ENCODE measurements around the gene VIPR1.

VIPR1 gene

GRCh38 chr3:42497009-42497731 is 5.3 kb upstream of the VIPR1 start (continued):
- TF ChIP-seq ZNF785 (tag by site-specific recombination; IDR thresholded peaks at IDR 0.05) (no peak; the same call in 1 of the 2 replicates), ZNF571 (tag by site-specific recombination; IDR thresholded peaks at IDR 0.05) (no peak), ZNF398 (tag by site-specific recombination; IDR thresholded peaks at IDR 0.05) (peak; percentile 75; the same call in 1 of the 2 replicates), ZNF530 (tag by site-specific recombination; IDR thresholded peaks at IDR 0.05; ENCODE audit: low read depth) (no peak), ZNF660 (tag by site-specific recombination; IDR thresholded peaks at IDR 0.05) (peak; percentile 32; the same call in 1 of the 2 replicates)
- TF ChIP-seq, protein P1, sequence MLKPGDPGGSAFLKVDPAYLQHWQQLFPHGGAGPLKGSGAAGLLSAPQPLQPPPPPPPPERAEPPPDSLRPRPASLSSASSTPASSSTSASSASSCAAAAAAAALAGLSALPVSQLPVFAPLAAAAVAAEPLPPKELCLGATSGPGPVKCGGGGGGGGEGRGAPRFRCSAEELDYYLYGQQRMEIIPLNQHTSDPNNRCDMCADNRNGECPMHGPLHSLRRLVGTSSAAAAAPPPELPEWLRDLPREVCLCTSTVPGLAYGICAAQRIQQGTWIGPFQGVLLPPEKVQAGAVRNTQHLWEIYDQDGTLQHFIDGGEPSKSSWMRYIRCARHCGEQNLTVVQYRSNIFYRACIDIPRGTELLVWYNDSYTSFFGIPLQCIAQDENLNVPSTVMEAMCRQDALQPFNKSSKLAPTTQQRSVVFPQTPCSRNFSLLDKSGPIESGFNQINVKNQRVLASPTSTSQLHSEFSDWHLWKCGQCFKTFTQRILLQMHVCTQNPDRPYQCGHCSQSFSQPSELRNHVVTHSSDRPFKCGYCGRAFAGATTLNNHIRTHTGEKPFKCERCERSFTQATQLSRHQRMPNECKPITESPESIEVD (tag by site-specific recombination; IDR thresholded peaks at IDR 0.05): peak; percentile 62

DNA sequence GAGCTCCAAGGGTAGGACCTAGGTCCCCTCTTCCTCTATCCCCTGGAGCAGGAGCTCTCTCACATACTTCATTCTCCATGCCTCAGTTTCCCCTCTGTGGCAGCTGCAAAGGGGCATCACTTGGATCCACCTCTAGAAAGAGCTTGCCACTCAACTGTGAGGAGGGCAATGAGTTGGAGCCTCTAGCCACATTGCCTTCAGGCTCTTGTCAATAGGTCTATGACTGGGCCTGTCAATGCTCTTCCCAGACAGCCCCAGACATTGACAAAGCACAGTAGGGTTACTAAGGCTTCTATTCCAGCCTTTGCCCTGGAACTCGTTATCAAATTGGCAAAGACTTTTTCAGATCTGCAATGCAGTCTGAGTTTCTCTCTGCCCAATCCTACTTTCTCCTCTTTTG is 4.4 kb upstream of the VIPR1 start:
- H3K9me3 ChIP-seq (ENCODE audit: control insufficient read depth, insufficient read depth, low read depth, low read length): no peaks in the 10 kb centered on the region
- POLR2A ChIA-PET: no interaction called here
- CTCF ChIA-PET: interaction anchor here (0.7 kb wide), 1 partner anchor 1797 kb away, joined by 3 read pairs; no protein-coding TSS in a partner anchor
- H3K27ac ChIP-seq (ENCODE audit: extremely low read depth, low read depth, low read length): no peak overlapping the region
- TF ChIP-seq, protein P2, sequence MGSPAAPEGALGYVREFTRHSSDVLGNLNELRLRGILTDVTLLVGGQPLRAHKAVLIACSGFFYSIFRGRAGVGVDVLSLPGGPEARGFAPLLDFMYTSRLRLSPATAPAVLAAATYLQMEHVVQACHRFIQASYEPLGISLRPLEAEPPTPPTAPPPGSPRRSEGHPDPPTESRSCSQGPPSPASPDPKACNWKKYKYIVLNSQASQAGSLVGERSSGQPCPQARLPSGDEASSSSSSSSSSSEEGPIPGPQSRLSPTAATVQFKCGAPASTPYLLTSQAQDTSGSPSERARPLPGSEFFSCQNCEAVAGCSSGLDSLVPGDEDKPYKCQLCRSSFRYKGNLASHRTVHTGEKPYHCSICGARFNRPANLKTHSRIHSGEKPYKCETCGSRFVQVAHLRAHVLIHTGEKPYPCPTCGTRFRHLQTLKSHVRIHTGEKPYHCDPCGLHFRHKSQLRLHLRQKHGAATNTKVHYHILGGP (tag by site-specific recombination; IDR thresholded peaks at IDR 0.05): no peak
- TF ChIP-seq ZNF280D (tag by site-specific recombination; IDR thresholded peaks at IDR 0.05): no peak
- TF ChIP-seq, protein P3, sequence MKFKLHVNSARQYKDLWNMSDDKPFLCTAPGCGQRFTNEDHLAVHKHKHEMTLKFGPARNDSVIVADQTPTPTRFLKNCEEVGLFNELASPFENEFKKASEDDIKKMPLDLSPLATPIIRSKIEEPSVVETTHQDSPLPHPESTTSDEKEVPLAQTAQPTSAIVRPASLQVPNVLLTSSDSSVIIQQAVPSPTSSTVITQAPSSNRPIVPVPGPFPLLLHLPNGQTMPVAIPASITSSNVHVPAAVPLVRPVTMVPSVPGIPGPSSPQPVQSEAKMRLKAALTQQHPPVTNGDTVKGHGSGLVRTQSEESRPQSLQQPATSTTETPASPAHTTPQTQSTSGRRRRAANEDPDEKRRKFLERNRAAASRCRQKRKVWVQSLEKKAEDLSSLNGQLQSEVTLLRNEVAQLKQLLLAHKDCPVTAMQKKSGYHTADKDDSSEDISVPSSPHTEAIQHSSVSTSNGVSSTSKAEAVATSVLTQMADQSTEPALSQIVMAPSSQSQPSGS (tag by site-specific recombination; IDR thresholded peaks at IDR 0.05; ENCODE audit: low read depth): no peak
- no peak for TF ChIP-seq GLIS2 (tag by site-specific recombination; IDR thresholded peaks at IDR 0.05)
- no peaks in the 10 kb centered on the region for H3K4me1 ChIP-seq (ENCODE audit: control insufficient read depth, insufficient read depth, low read length)
- H3K36me3 ChIP-seq (ENCODE audit: control insufficient read depth in 2 of 2, insufficient read depth in 1 of 2, low read length in 2 of 2): no peaks in the 10 kb centered on the region
- no peak overlapping the region for H3K4me3 ChIP-seq (ENCODE audit: low read depth, low read length)

DNA sequence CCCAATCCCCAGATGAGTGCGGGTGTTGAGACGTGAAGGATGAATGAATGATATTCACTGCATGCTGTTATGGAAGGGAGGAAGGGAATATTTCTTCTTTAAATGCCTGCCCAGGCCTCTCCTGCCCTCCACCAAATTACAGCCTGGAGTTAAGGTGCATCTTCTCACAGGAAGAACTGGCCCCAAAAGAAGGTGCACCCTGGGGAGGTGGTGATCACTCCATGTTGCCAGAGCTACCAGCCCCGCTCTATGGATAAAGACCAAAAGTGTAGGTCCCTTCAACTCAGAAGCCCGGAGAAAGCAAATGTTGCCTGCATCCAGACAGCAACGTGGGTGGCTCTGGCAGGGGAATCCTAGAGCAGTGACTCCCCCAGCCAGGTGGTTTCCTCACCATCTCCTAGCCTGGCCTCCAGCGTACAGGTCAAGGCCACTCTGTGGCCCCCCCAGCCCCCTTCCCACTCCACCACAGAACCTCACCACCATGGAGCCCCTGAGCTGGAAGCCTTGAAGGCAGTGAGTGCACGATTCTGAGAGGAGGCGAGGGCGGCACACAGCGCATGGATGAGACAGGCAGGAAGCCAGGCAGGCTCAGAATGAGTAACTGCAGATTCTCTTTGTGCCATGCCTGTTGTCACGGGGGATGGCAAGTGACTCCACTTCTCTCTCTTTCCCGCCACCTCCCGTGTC is 3.5 kb upstream of the VIPR1 start:
- ChIA-PET POLR2A (no interaction called here), CTCF (interaction anchor here (0.7 kb wide), 1 partner anchor 1798 kb away, joined by 3 read pairs; no protein-coding TSS in a partner anchor)
- TF ChIP-seq ZNF354C (tag by site-specific recombination; IDR thresholded peaks at IDR 0.05; ENCODE audit: borderline replicate concordance, low read depth): no peak
- TF ChIP-seq, protein P1 (tag by site-specific recombination; IDR thresholded peaks at IDR 0.05): no peak
- TF ChIP-seq ZNF621 (tag by site-specific recombination; IDR thresholded peaks at IDR 0.05): no peak
- no peak for TF ChIP-seq ZSCAN16 (tag by site-specific recombination; IDR thresholded peaks at IDR 0.05)
- Histone ChIP-seq H3K4me1 (ENCODE audit: control insufficient read depth, insufficient read depth, low read length) (no peaks in the 10 kb centered on the region), H3K9me3 (ENCODE audit: control insufficient read depth, insufficient read depth, low read depth, low read length) (no peaks in the 10 kb centered on the region), H3K27ac (ENCODE audit: extremely low read depth, low read depth, low read length) (no peak overlapping the region), H3K4me3 (ENCODE audit: low read depth, low read length) (no peak overlapping the region), H3K36me3 (ENCODE audit: control insufficient read depth in 2 of 2, insufficient read depth in 1 of 2, low read length in 2 of 2) (no peaks in the 10 kb centered on the region)
